Duodenal mucosa (tissue), 2 donors: ENCODE results near the gene RELCH.

Experiments used
- H3K27ac ChIP-seq: one replicate; pipeline ENCODE4 v1.7.0; 2013; ENCODE audit warnings: low read depth, low read length
- H3K27me3 ChIP-seq, 2 donors: one replicate each; pipeline ENCODE4 v1.7.0; 2013; ENCODE audit warnings: low read length in 2 of 2, control low read depth in 1 of 2; ENCODE audit not compliant: insufficient read depth in 2 of 2, control insufficient read depth in 1 of 2
- H3K36me3 ChIP-seq, 2 donors: one replicate each; pipeline ENCODE4 v1.7.0; 2013; ENCODE audit warnings: low read length in 2 of 2, control low read depth in 1 of 2; ENCODE audit not compliant: insufficient read depth in 2 of 2, control insufficient read depth in 1 of 2
- H3K4me1 ChIP-seq, 2 donors: one replicate each; pipeline ENCODE4 v1.7.0; 2013; ENCODE audit warnings: low read length in 2 of 2, control low read depth in 1 of 2; ENCODE audit not compliant: insufficient read depth in 2 of 2, control insufficient read depth in 1 of 2
- H3K4me3 ChIP-seq, 2 donors: one replicate each; pipeline ENCODE4 v1.7.0; 2013; ENCODE audit warnings: low read length in 2 of 2, low read depth in 1 of 2
- H3K9ac ChIP-seq, 2 donors: one replicate each; pipeline ENCODE4 v1.7.0; 2013; ENCODE audit warnings: low read length in 2 of 2, low read depth in 1 of 2
- H3K9me3 ChIP-seq, 2 donors: one replicate each; pipeline ENCODE4 v1.7.0; 2013; ENCODE audit warnings: low read length in 2 of 2, control low read depth in 1 of 2; ENCODE audit not compliant: control insufficient read depth in 1 of 2

Gene RELCH

DNA sequence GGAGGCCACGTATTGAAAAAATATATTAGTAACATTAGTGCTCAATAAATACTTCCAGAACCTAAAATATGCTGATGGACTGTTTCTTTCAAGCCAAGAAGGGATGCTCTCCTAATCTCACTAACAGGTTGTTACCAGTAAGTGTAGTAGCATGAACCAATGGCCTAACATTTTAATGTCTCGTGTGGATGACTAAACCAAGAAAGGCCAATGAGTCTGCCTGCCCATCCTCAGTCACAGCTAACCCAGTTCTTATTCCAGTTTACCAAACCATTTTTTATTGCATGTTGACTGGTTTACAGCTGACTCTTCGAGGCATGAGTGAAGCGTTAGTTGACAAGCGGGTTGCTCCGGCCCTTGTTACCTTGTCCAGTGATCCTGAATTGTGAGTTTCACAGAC lies 93.0 kb downstream of the RELCH start:
- H3K9me3 ChIP-seq = no peaks in the 10 kb centered on the region
- no peak overlapping the region for H3K4me3 ChIP-seq
- no peak overlapping the region for H3K27ac ChIP-seq
- H3K27me3 ChIP-seq = no peaks in the 10 kb centered on the region
- H3K4me1 ChIP-seq = peaks cover 0 to 6% of the 10 kb centered on the region in 2 donors
- no peak overlapping the region for H3K9ac ChIP-seq
- H3K36me3 ChIP-seq = peaks cover 13 to 26% of the 10 kb centered on the region in 2 donors

- no peak overlapping the region for H3K27ac ChIP-seq
- peaks cover 0 to 6% of the 10 kb centered on the region in 2 donors for H3K4me1 ChIP-seq
- no peak overlapping the region for H3K9ac ChIP-seq
- H3K9me3 ChIP-seq = no peaks in the 10 kb centered on the region
- H3K27me3 ChIP-seq = no peaks in the 10 kb centered on the region
- no peak overlapping the region for H3K4me3 ChIP-seq
- peaks cover 15 to 26% of the 10 kb centered on the region in 2 donors for H3K36me3 ChIP-seq
Measured at GRCh38 chr18:62280786-62281185, 93.7 kb downstream of the RELCH start.

GRCh38 chr18:62281684-62282083 lies 94.6 kb downstream of the RELCH start:
- Histone ChIP-seq H3K4me1 (peaks cover 0 to 6% of the 10 kb centered on the region in 2 donors), H3K27ac (no peak overlapping the region), H3K36me3 (peaks cover 15 to 29% of the 10 kb centered on the region in 2 donors), H3K4me3 (no peak overlapping the region), H3K9ac (no peak overlapping the region), H3K27me3 (no peaks in the 10 kb centered on the region), H3K9me3 (no peaks in the 10 kb centered on the region)

GRCh38 chr18:62282188-62282629 lies 95.2 kb downstream of the RELCH start:
- Histone ChIP-seq H3K27me3 (no peaks in the 10 kb centered on the region), H3K27ac (no peak overlapping the region), H3K36me3 (peaks cover 15 to 29% of the 10 kb centered on the region in 2 donors), H3K9ac (no peak overlapping the region), H3K4me3 (no peak overlapping the region), H3K9me3 (no peaks in the 10 kb centered on the region), H3K4me1 (peaks cover under 1 to 9% of the 10 kb centered on the region in 2 donors)

GRCh38 chr18:62284637-62285036 lies 97.6 kb downstream of the RELCH start:
- Histone ChIP-seq H3K4me1 (peaks cover 5 to 32% of the 10 kb centered on the region in 2 donors), H3K9me3 (no peaks in the 10 kb centered on the region), H3K4me3 (no peak overlapping the region), H3K36me3 (peaks cover 19 to 29% of the 10 kb centered on the region in 2 donors), H3K27me3 (no peaks in the 10 kb centered on the region), H3K9ac (no peak overlapping the region), H3K27ac (no peak overlapping the region)

DNA sequence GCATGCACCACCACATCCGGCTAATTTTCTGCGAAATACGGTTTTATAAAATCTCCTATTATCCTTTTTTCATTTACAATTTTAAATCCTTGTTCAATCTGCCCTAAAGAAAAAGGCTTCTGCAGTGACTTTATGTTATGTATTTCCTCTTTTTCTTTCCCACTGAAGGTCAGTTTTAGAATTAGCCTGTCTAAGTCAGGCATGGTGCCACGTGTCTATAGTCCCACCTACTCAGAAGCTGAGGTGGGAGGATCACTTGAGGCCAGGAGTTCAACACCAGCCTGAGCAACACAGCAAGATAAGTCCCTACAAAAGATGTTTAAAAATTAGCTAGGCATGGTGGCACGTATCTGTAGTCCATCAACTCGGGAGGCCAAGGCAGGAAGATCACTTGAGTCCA lies 98.2 kb downstream of the RELCH start:
- peaks cover 20 to 25% of the 10 kb centered on the region in 2 donors for H3K36me3 ChIP-seq
- no peak overlapping the region for H3K27ac ChIP-seq

DNA sequence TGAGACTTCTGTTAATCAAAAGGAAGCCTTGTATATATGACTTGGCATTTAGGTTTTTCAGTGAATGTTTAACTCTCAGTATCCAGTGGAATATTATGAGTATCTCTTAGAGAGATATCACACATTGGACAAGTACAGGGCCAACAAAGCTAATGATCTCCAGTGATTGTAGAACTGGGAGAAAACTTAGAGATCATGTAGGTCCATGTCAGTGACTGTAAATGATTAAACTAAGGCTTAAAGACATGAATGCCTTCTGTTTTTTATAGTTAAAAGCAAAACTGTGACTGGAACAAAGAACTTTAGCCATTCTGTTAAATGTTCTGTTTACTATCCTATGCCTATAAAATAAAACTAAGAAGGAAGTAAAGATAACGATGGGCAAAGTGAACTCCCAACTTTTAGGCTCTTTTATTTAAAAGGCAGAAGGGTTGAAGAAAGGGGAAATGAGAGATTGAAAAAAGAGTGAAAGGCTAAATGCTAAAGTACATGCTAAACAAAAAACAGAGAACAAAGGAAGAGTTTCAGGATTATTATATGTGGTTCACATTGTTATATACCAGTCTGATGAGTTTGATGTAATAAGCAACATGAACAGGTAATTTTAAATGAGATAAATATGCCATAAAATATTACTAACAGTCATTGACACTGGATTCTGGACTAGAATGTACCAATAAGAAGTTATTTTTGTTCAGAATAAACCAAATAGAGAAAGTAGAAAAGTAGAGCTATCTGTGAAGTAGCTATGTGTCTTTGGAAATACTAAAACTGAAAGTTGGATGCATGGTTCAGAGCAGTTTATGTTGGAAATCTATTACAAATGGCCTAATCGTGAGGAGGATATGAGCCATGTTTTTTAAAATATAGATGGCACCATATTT lies 101.0 kb downstream of the RELCH start:
- H3K27ac ChIP-seq = no peak overlapping the region
- H3K36me3 ChIP-seq = peaks cover 19 to 35% of the 10 kb centered on the region in 2 donors

More for the DNA sequence above, 98.2 kb downstream of the RELCH start:
- Histone ChIP-seq H3K9ac (no peak overlapping the region), H3K4me1 (peaks cover 5 to 32% of the 10 kb centered on the region in 2 donors), H3K9me3 (no peaks in the 10 kb centered on the region), H3K27me3 (no peaks in the 10 kb centered on the region), H3K4me3 (no peak overlapping the region)

DNA sequence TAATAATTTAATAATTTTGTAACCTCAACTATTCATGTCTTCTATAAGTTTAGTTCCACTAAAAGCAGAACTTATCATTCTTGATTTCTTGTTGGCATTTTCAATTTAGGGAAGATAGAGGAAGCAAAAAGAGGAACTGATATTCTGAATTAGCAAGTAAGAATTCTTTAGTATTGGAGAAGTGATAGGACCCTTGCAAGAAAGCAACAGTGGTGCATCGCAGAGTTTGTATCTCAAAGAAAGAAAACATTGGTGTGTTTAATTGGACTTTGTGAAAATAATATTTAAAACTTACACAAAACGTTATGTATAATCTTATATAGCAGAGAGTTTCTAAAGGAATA lies 101.6 kb downstream of the RELCH start:
- H3K36me3 ChIP-seq = peaks cover 20 to 32% of the 10 kb centered on the region in 2 donors

More for the DNA sequence above, 101.0 kb downstream of the RELCH start:
- Histone ChIP-seq H3K4me3 (peak overlapping the region in 1 of 2 donors; percentile 20), H3K4me1 (peaks cover 5 to 25% of the 10 kb centered on the region in 2 donors), H3K9ac (no peak overlapping the region), H3K27me3 (no peaks in the 10 kb centered on the region), H3K9me3 (no peaks in the 10 kb centered on the region)

GRCh38 chr18:62289047-62289446 lies 102.0 kb downstream of the RELCH start:
- peaks cover 22 to 29% of the 10 kb centered on the region in 2 donors for H3K36me3 ChIP-seq
- no peak overlapping the region for H3K27ac ChIP-seq
- no peaks in the 10 kb centered on the region for H3K9me3 ChIP-seq
- no peaks in the 10 kb centered on the region for H3K27me3 ChIP-seq
- peaks cover 5 to 25% of the 10 kb centered on the region in 2 donors for H3K4me1 ChIP-seq
- H3K9ac ChIP-seq = no peak overlapping the region
- H3K4me3 ChIP-seq = no peak overlapping the region

More for the DNA sequence above, 101.6 kb downstream of the RELCH start:
- peaks cover 5 to 25% of the 10 kb centered on the region in 2 donors for H3K4me1 ChIP-seq
- H3K9ac ChIP-seq = no peak overlapping the region
- no peak overlapping the region for H3K4me3 ChIP-seq
- no peaks in the 10 kb centered on the region for H3K9me3 ChIP-seq
- H3K27ac ChIP-seq = no peak overlapping the region
- no peaks in the 10 kb centered on the region for H3K27me3 ChIP-seq

GRCh38 chr18:62294073-62294472 lies 107.0 kb downstream of the RELCH start:
- no peak overlapping the region for H3K9ac ChIP-seq
- H3K9me3 ChIP-seq = no peaks in the 10 kb centered on the region
- H3K27ac ChIP-seq = no peak overlapping the region
- H3K4me1 ChIP-seq = peaks cover 0 to 10% of the 10 kb centered on the region in 2 donors
- peaks cover 25 to 35% of the 10 kb centered on the region in 2 donors for H3K36me3 ChIP-seq
- no peak overlapping the region for H3K4me3 ChIP-seq
- H3K27me3 ChIP-seq = no peaks in the 10 kb centered on the region
